A204.1 (cell line): Measurements from ENCODE around the gene INPP5D.
"Not testable (repeated sequence)": the region's sequence is repeated elsewhere in the genome, so short reads cannot be mapped to it uniquely, and the experiment has no call there.

Experiments used
- FAIRE-seq: peaks from 2 replicates; lab custom pipeline; 2012; peaks lifted over from hg19 to GRCh38; lab: Jason Lieb, UNC

The INPP5D gene

DNA sequence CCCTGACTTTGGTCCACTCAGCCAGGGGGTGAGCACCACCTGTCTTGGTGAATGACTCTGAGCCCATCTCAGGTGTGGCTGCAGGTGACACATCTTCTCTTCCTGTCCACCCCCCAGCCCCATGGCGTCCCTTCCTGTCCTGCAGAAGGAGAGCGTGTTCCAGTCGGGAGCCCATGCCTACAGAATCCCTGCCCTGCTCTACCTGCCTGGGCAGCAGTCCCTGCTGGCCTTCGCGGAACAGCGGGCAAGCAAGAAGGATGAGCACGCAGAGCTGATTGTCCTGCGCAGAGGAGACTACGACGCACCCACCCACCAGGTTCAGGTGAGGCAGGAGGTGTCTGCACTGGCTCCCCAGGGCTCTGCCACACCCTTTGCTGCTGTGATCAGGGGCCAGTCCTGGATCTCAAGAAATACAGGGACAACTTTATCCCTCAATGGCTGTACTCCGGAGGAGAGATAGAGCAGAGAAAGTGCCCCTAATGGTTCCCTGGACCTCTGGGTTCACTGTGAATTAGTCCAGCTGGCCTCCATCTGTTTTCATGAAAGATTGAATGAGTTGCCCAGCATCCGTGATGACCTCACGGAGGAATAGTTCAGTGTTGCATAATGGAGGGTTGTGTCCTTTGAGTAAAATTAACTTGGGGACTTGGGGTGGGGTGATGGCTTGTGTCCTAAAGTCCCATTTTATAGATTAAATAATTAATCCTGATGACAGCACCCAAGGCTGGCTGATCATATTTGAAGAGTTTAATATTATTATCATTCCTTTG lies 27.4 kb upstream of the INPP5D start, which contains the start of gene NEU2:
Gene NEU2 (plus strand): TSS at position 122 of the 770 bp plus-strand sequence. CDS start 0 bp downstream, at position 122.
- no peak for FAIRE-seq

DNA sequence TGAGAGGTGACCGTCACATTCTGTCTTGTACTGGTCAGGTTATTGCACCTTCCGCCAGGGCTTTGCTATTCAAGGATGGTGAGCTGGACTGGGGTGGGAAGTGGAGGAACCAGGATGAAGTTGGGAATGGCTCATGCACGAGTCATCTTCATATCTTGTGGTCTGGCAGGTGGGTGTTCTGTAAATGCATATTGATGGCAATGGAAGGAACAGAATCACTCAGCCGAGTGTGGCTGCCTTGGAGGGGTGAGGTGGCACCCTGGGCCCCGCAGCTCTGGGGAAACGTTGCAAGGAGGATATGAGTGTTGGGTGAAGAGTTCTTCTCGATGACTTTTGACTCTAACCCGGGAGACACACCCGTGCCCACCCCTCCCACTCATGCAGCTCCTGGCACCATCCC lies 26.5 kb upstream of the INPP5D start:
- no peak for FAIRE-seq

DNA sequence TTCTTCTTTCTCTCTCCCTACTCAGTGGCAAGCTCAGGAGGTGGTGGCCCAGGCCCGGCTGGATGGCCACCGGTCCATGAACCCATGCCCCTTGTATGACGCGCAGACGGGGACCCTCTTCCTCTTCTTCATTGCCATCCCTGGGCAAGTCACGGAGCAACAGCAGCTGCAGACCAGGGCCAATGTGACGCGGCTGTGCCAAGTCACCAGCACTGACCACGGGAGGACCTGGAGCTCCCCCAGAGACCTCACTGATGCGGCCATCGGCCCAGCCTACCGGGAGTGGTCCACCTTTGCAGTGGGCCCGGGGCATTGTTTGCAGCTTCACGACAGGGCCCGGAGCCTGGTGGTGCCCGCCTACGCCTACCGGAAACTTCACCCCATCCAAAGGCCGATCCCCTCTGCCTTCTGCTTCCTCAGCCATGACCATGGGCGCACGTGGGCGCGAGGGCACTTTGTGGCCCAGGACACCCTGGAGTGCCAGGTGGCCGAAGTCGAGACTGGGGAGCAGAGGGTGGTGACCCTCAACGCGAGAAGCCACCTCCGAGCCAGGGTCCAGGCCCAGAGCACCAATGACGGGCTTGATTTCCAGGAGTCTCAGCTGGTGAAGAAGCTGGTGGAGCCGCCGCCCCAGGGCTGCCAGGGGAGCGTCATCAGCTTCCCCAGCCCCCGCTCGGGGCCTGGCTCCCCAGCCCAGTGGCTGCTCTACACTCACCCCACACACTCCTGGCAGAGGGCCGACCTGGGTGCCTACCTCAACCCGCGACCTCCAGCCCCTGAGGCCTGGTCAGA lies 25.9 kb upstream of the INPP5D start:
- FAIRE-seq: no peak

DNA sequence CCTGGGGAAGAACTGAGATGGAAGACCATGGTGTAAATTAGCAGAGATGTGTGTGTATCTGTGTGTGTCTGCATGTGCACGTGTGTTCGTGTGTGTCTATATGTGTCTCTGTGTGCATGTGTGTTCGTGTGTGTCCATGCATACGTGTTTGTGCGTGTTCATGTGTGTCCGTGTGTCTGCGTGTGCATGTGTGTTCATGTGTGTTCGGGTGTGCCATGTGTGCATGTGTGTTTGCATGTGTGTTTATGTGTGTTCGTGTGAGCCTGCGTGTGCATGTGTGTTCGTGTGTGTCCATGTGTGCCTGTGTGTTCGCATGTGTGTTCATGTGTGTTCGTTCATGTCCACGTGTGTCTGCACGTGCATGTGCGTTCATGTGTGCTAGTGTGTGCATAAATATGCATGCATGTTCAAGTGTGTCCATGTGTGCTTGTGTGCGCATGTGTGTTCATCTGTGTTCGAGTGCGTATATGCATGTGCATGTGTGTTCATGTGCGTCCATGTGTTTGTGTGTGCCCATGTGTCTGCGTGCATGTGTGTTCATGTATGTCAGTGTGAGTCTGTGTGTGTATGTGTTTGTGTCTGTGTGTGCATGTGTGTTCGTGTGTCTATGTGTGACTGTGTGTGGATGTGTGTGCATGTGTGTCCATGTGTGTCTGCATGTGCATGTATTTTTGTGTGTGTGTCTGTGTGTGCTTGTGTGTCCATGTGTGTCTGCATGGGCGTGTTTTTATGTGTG lies 24.5 kb upstream of the INPP5D start:
- no peak for FAIRE-seq

DNA sequence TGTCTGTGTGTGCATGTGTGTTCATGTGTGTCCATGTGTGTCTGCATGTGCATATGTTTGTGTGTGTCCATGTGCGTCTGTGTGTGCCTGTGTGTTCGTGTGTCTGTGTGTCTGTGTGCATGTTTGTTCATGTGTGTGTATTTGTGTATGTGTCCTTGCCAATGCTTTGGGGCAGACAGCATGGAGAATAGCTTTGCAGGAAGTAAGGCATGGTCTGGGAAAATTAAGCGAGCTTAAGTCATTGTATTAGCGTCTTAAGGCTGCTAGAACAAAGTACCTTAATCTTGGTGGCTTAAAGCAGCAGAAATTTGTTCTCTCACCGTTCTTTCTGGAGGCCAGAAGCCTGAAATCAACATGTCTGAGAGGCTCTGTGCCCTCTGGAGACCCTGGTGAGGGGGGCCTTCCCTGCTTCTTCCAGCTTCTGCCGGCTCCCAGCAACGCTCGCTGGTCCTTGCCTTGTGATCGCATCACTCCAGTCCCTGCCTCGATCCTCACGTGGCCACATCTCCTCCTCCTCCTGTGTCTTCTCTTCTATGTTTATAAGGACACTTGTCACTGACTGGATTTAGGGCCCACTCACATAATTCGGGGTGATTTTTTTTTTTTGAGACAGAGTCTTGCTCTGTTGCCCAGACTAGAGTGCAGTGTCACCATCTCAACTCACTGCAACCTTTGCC lies 23.8 kb upstream of the INPP5D start:
- FAIRE-seq: no peak

DNA sequence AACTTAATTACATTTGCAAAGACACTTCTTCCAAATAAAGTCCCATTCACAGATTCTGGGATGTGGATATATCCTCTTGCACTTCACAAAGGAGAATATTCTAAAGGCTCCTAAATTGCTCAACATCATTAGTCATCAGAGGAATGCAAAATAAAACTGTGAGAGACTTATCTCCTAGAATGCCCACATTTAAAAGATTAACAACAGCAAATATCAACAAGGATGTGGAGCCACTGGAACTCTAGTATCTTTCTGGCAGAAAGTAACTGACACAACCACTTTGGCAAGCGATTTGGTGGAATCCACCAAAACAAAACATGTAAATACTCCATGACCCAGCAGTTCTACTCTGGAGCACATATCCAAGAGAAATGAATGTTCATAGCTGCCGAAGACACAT lies 23.1 kb upstream of the INPP5D start:
- no peak for FAIRE-seq

DNA sequence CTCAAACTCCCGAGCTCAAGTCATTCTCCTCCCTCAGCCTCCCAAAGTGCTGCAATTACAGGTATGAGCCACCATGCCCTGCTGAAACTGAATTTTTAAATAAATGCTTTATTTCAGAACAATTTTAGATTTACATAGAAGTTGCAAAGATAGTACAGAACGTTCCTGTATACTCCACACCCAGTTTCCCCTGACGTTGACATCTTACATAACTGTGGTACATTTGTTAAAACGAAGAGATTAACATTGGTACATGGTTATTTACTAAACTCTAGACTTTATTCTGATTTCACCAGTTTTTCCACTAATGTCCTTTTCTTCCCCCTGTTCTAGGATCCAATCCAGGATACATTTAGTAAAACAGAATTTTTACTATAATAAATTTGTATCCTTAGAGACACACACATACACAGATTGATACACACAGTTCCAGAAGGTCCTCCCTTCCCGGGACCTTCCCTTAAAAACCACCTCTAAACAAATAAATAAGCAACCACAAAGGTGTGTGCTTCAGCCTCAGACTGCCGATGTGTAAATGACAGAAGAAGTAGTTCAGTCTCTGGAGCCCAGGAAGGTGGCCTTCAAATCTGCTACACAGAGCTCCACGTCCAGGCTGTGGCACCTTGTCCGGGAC lies 20.8 kb upstream of the INPP5D start:
- no peak for FAIRE-seq

DNA sequence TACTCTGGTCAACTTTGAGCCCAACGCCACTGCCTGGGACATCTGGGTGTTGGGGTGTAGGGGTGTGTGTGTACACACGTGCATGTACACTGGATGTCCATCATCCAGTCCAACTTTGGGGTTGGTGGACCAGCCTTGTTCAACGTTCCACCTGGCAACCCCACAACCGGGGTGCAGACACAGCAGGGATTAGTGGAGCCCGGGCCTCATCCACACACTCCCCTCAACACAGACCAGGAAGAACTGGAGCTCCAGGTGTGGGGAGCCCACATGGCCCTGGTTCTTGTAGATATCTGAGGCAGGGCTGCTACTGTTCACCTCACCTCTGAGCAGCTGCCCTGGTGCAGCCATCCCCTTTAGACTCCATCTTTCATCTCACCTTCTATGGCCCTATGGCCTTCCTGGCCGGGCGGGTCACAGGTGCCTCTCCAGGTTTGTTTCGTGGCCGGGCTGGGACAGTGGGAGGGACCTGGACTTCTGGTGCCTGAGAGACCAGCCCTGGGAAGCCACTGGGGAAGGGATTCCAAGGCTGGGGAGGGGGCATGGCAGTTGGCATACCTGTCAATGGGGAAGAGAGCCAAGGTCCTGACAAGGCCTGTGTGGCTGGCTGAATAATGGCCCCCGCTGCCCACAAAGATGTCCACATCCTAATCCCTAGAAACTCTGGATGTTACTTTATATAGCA lies 20.2 kb upstream of the INPP5D start:
- FAIRE-seq: no peak

DNA sequence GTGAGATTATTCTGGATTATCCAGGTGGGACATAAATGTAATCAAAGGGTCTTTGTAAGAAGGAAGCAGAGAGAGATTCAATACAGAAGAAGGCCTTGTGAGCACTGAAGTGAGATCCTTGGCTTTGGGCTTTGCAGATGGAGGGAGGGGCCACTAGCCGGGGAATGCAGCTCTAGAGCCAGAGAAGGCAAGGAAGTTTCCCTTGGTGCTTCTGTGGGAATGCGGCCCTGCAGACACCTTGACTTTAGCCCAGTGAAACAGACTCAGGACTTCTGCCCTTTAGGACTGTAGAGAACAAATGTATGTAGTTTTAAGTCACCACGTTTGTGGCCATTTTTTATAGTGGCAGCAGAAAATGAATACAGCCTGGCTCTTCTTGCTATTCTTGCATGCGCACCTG lies 19.6 kb upstream of the INPP5D start:
- no peak for FAIRE-seq

DNA sequence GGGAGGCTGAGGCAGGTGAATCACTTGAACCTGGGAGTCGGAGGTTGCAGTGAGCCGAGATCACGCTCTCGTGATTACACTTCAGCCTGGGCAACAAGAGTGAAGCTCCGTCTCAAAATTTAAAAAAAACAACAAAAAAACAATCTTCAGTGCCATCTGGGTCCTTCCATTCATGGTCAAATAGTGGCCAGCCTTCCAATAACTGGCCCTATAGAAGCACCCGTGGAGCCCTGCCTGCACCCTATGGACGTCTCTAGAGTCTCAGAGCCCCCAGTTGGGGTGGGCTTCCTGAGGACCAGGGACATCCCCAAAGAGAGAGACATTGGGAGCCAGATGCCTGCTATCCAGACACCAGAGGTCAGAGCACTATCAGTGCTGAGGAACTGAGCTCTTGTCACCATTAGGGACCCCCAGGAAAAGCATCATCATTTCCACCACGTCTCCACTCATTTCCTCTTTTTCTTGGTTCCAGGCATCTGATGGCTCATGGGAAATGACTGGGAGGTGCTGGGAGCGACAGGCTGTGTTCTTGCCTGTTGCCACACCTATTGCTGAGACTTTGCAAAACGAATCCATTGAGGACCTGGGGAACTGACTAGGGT lies 18.3 kb upstream of the INPP5D start:
- no peak for FAIRE-seq

DNA sequence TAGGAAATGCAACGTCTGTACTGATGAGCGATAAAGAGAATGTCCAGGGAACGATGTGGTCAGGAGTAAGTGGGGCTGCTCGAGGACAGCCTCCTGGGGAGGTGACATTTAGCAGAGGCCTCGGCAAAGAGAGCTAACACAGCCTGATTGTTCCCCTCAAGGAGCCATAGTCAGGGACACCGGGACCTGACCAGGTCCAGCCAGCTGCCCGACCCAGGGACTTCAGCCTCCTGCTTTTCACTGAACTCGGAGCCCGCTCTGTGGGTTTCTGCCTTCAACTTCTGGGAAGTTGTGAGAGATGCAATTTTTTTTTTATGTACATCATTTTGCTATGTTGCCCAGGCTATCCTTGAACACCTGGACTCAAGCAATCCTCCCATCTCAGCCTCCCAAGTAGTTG lies 17.6 kb upstream of the INPP5D start:
- no peak for FAIRE-seq

DNA sequence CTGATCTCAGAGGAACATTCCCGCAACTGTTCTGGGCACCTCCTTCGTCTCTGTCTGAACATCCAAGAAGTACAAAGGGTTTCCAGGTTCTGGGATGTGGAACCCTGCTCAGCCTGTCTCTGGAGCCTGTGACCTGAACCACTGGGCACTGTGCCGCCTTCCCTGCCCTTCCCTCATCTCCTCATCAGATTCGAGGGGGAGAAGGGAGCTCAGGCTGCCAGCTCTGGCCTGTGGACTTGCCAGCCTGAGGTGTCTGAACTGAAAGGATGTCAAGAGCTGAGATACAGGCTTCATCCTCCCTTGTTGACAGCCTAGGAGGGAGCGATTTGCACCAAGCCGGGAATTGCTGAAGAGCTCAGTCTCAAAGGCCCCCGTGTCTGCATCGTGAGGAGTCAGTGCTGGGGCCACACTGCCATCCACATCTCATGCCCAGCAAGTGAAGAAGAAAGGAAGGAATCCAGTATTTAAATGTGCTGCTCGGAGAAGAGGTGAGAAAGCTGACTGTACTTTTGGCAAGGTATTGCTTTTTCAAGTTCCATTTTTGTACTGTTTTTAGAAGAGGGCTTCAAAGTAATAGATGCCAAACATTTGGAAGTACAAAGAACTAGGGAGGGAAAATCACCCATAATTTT lies 15.1 kb upstream of the INPP5D start:
- FAIRE-seq: no peak

DNA sequence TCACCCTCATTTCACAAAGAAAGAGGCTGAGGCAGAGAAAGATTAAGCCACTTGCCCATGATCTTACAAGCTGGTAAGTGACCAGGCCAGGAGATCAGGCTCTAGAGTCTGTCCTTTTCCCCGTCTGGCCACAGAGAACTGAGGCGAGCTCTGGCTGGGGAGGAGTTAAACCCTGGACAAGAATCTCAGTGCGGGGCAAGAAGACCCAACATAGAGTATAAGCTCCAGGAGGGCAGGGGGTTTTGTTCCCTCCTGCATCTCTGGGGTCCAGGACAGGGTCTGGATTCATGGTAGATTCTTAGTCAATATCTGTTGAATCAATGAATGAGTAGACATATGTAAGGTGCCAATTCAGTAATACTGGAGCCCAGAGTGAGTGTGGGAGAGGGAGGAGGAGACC lies 12.9 kb upstream of the INPP5D start:
- no peak for FAIRE-seq

DNA sequence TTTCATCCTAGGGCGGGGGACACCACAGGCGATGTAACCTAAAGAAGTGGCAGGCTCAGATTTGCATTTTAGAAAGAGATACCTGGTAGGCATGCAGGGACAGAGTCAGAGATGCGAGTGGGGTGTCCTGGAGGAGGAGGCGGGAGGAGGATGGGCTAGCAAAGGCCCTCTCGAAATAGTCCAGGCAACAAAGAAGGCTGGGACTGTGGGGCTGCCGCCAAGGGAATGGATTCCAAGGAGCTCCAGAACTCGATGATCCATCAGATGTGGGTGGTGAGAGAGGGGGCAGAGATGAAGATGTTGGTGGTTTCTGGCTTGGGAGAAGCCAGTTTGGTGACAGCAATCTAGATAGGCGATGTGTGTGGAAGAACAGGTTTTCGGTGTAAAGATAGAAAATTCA lies 12.5 kb upstream of the INPP5D start:
- no peak for FAIRE-seq

DNA sequence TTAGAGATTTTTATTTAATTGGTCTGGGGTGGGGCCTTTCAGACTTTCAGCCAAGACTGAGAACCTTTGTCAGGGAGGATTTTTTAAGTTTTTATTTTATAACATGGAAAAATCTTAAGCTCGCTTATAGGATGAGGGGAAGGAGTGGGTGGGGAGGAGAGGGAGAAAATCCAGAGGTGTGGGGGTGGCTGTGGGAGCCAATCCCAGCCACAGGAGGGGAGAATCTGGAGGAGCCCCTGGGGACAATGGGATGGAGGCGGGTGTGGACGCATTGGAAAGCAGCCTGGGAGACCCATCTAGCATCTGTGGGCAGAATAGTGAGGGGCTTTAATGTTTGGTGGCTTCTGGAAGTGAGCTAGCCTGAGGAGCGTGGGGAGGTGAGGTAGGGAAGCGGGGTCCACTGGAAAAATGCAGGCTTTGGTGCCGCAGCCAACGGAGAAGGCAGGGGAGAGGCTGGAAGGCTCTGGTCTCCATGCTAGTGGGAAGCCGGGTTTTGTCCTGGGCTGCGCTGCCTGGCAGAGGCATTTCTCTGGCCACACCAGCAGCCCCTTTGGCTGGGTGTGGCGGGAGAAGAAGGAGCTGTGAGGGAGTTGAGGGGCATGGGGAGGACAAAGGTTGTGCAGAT lies 11.5 kb upstream of the INPP5D start:
- no peak for FAIRE-seq

DNA sequence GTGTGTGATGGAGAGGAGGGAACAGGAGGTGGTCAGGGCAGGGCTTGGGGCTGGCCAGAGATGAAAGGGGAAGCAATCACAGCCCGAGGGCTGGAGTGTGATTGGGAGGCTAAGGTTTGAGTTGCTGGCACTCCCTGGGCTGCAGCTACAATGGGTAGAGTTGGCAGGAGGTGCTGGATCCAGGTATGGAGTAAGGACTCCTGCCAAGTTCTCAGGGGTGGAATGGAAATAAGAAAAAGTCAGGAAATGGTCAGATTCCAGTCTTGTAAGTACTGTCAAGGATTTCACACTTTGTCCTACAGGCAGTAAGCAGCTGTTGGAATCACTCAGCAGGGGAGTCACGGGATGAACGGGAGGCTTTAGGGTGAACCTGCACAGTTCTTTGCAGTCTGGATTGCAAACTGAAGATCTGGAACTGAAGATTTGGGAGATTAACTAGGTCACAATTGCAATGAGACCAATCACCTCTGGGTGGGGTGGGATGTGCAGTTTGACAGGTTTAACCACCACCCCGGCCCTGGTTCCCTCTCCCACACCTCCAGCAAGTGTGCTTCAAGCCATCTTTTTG lies 10.9 kb upstream of the INPP5D start:
- FAIRE-seq: no peak

DNA sequence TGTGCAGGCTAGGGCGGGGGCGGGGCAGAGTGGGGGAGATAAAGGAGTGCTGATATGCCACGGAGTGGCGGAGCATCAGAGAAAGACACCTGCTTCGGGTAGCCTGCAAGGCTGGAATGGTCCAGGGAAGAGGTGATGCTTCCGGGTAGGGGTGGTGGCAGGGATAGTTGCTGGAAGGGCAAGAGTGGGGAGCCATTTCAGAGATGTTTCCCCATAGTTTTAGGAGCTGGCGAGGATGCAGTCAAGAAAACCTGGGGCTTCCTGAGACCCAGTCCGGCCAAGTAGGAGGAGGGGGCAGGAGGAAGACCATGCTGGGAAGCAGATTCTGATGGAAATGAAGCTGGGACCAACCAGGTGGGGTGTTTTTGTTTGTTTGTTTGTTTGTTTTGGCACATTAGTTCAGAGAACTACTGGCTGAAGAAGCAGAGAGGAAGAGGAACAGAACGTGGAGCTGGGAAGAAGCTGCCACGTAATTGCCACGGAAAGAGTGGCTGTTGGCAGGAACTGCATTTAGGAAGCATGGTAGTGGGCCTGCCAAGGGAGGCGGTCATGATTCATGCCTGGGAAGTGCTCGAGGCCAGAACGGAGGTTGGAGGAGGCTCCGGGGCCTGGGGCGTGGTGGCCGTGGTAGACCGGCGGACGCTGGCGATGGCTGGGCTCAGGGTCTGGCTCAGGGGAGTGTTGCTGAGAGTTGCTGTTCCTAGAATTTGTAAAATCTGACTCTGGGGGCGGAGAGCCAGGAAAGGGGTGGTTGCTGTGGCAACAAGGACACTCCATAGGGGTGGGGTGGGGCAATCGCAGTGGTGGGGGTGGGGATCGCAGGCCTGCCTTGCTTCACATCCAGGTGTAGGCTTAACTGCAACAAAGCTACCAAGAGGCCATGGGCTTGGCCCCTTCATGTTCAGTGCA lies 8.6 kb upstream of the INPP5D start:
- no peak for FAIRE-seq

DNA sequence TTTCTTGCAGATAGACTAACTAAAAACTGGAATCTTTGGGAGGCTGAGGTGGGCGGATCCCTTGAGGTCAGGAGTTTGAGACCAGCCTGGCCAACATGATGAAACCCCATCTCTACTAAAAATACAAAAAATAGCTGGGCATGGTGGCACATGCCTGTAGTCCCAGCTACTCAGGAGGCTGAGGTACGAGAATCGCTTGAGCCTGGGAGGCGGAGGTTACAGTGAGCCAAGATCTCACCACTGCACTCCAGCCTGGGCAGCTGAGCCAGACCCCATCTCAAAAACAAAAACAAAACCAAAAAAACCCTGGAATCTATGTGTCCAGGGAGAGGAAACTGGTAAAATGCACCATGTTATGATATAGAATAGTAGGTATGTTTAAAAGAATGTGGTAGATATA lies 7.6 kb upstream of the INPP5D start:
- not testable (repeated sequence) for FAIRE-seq
